B cell (primary cell): Measurements from ENCODE around the gene PLIN5. TPM values are rescaled to one million over a fixed set of nuclear protein-coding genes. Genes with fewer than 3 reads are reported as not detected.

Experiments used
- ATAC-seq: fragments of 200-7000 bp; cut with Tn5 transposase; one replicate; pipeline ENCODE4 v1.10.0; 2021; ENCODE audit warnings: low read depth, mild to moderate bottlenecking, moderate number of reproducible peaks, moderate library complexity
- CTCF ChIA-PET: fragments of 350-600 bp; sonication (Branson Sonifier 250); formaldehyde crosslinking; loops from one replicate; lab custom pipeline; 2021; ENCODE audit warnings: antibody characterized with exemption, inconsistent platforms; lab: Charles Lee
- POLR2A ChIA-PET: fragments of 350-600 bp; sonication (Branson Sonifier 250); formaldehyde crosslinking; loops from one replicate; lab custom pipeline; 2021; ENCODE audit warnings: antibody characterized with exemption; lab: Charles Lee
- DNase-seq: peaks from one replicate; pipeline ENCODE4 v3.0.0; 2013
- H2AFZ ChIP-seq: 2 replicates; pipeline ENCODE4 v1.6.1; 2012; ENCODE audit warnings: mild to moderate bottlenecking, low read depth, low read length; ENCODE audit not compliant: insufficient read depth, poor library complexity, severe bottlenecking
- H3K27ac ChIP-seq, 2 donors: 1 replicate in 1 of 2; 2 replicates in 1 of 2; pipeline ENCODE4 v1.5.1; 2012 to 2013; ENCODE audit warnings: low read length in 2 of 2, mild to moderate bottlenecking in 2 of 2, moderate library complexity in 1 of 2
- H3K27me3 ChIP-seq, 4 experiments: fragments of 200-600 bp in 1 of 4; sonication (generic) in 1 of 4; replicated peaks in 1 of 4; 1 replicate in 2 of 4; 2 replicates in 2 of 4; pipeline versions ENCODE4 v1.6.1 to v1.7.0; 2013 to 2016; ENCODE audit warnings: low read length in 3 of 4, mild to moderate bottlenecking in 2 of 4, mixed read lengths in 1 of 4, moderate library complexity in 1 of 4; ENCODE audit not compliant: insufficient read depth in 4 of 4, control insufficient read depth in 3 of 4; ENCODE audit errors: control extremely low read depth in 1 of 4
- H3K36me3 ChIP-seq, 2 experiments: replicated peaks in 1 of 2; 1 replicate in 1 of 2; 2 replicates in 1 of 2; pipeline versions ENCODE4 v1.6.1 to v1.7.1; 2013; ENCODE audit warnings: low read length in 1 of 2; ENCODE audit not compliant: insufficient read depth in 2 of 2, control insufficient read depth in 1 of 2; ENCODE audit errors: control extremely low read depth in 1 of 2, extremely low read depth in 1 of 2
- H3K4me1 ChIP-seq, 2 donors: fragments of 200-600 bp in 1 of 2; sonication (generic) in 1 of 2; 1 replicate in 1 of 2; 2 replicates in 1 of 2; pipeline versions ENCODE4 v1.5.1 to v1.6.1; 2013 to 2017; ENCODE audit warnings: low read length in 2 of 2; ENCODE audit not compliant: control insufficient read depth in 2 of 2, insufficient read depth in 2 of 2
- H3K4me2 ChIP-seq: replicated peaks from 2 replicates; pipeline ENCODE3; 2012; ENCODE audit warnings: mild to moderate bottlenecking, low read depth, low read length; ENCODE audit not compliant: poor library complexity, severe bottlenecking
- H3K4me3 ChIP-seq, 5 experiments: fragments of 200-600 bp in 1 of 5; sonication (generic) in 1 of 5; 1 replicate in 3 of 5; 2 replicates in 2 of 5; pipeline versions ENCODE4 v1.5.1 to v1.7.0; 2011 to 2016; ENCODE audit warnings: low read length in 4 of 5, mild to moderate bottlenecking in 4 of 5, low read depth in 2 of 5, control low read depth in 1 of 5, moderate library complexity in 1 of 5; ENCODE audit not compliant: insufficient read depth in 1 of 5; ENCODE audit errors: control extremely low read depth in 1 of 5, extremely low read depth in 1 of 5
- H3K79me2 ChIP-seq: fragments of 200-600 bp; sonication (generic); one replicate; pipeline ENCODE4 v1.6.0; 2016; ENCODE audit warnings: low read length; ENCODE audit not compliant: control insufficient read depth, insufficient read depth
- H3K9ac ChIP-seq: fragments of 200-600 bp; sonication (generic); 2 replicates; pipeline ENCODE4 v1.6.1; 2017; ENCODE audit warnings: mild to moderate bottlenecking, low read length, moderate library complexity
- H3K9me3 ChIP-seq, 3 donors: one replicate each; pipeline versions ENCODE4 v1.6.1 to v1.7.1; 2013; ENCODE audit warnings: low read length in 2 of 3; ENCODE audit not compliant: control insufficient read depth in 2 of 3, insufficient read depth in 1 of 3; ENCODE audit errors: control extremely low read depth in 1 of 3
- H4K20me1 ChIP-seq: 2 replicates; pipeline ENCODE4 v1.6.0; 2012; ENCODE audit warnings: mild to moderate bottlenecking, low read length; ENCODE audit not compliant: insufficient read depth, control insufficient read depth, poor library complexity, severe bottlenecking
- H3K27ac Mint-ChIP-seq: one replicate; pipeline ENCODE4 v1.8.0; 2021; ENCODE audit warnings: mixed read lengths
- H3K27me3 Mint-ChIP-seq: one replicate; pipeline ENCODE4 v1.8.0; 2021; ENCODE audit warnings: mixed read lengths
- H3K4me1 Mint-ChIP-seq: one replicate; pipeline ENCODE4 v1.8.0; 2021; ENCODE audit warnings: mixed read lengths
- H3K4me3 Mint-ChIP-seq: one replicate; pipeline ENCODE4 v1.8.0; 2021; ENCODE audit warnings: mixed read lengths
- H3K9me3 Mint-ChIP-seq: one replicate; pipeline ENCODE4 v1.8.0; 2022; ENCODE audit warnings: mixed read lengths; ENCODE audit not compliant: insufficient read depth
- CTCF ChIP-seq: fragments of 200-600 bp; IDR thresholded peaks from one replicate; pipeline ENCODE4 v1.8.0; 2022; ENCODE audit warnings: antibody characterized with exemption, mild to moderate bottlenecking
- EZH2 ChIP-seq: IDR thresholded peaks from 2 replicates; pipeline ENCODE4 v1.6.1; 2012; ENCODE audit warnings: borderline replicate concordance, low read depth, mild to moderate bottlenecking, moderate library complexity, low read length; ENCODE audit not compliant: insufficient read depth, poor library complexity, severe bottlenecking
- WGBS: methylation state at CpG from one replicate; pipeline ENCODE4 v1.1.5; 2013; ENCODE audit warnings: missing lambda C conversion rate; ENCODE audit not compliant: insufficient coverage; 5-methylcytosine and 5-hydroxymethylcytosine counted together
- intact Hi-C: fragments of 100-400 bp; cut with micrococcal nuclease; formaldehyde crosslinking; loops from one replicate; pipeline ENCODE4 v1.10.0; 2022
- polyA plus RNA-seq: library from polyadenylated mRNA; depleted of rRNA; stranded (reverse); fragments of >200 nt; gene quantifications from 2 replicates; pipeline ENCODE4 v1.2.3, GENCODE V29; 2012
- total RNA-seq, 2 donors: library from RNA; stranded (reverse); fragments of 120-200 nt in 1 of 2; gene quantifications; 1 replicate in 1 of 2; 2 replicates in 1 of 2; pipeline versions ENCODE4 v1.2.3 to v1.2.4, GENCODE V29; 2013 to 2022

PLIN5 gene
- total and polyA plus RNA-seq, 2 donors (not counting 1 experiment from before 2014, with no cell fraction given): 0.15 to 0.27 TPM

GRCh38 chr19:4511300-4512054, 23.5 kb downstream of the PLIN5 start:
- no peaks in the 10 kb centered on the region for H3K9me3 Mint-ChIP-seq
- TF ChIP-seq EZH2: no peak
- no peak for TF ChIP-seq CTCF
- ChIA-PET POLR2A (no interaction called here), CTCF (no interaction called here)
- no peak overlapping the region for H3K27ac ChIP-seq
- no peaks in the 10 kb centered on the region for H3K4me1 ChIP-seq
- WGBS: 87% methylated on average over 27 of the region's 27 CpGs
- no peak for DNase-seq
- no peak overlapping the region for H2AFZ ChIP-seq
- H3K79me2 ChIP-seq: no peaks in the 10 kb centered on the region
- H3K4me3 ChIP-seq: no peak overlapping the region
- no peaks in the 10 kb centered on the region for H3K27me3 Mint-ChIP-seq
- peaks cover 0 to 1% (median 0%) of the 10 kb centered on the region in 4 experiments for H3K27me3 ChIP-seq
- no peaks in the 10 kb centered on the region for H3K4me1 Mint-ChIP-seq
- H3K36me3 ChIP-seq: no peaks in the 10 kb centered on the region
- no peaks in the 10 kb centered on the region for H4K20me1 ChIP-seq
- intact Hi-C loops: no loop called here
- H3K9me3 ChIP-seq: peaks cover 0 to 13% (median 0%) of the 10 kb centered on the region in 3 donors
- ATAC-seq: no peak
- no peak overlapping the region for H3K4me2 ChIP-seq
- no peak overlapping the region for H3K27ac Mint-ChIP-seq
- H3K9ac ChIP-seq: no peak overlapping the region
- H3K4me3 Mint-ChIP-seq: no peak overlapping the region

- intact Hi-C loops: no loop called here
- Histone ChIP-seq H3K79me2 (no peaks in the 10 kb centered on the region), H2AFZ (no peak overlapping the region), H3K27ac (no peak overlapping the region), H4K20me1 (no peaks in the 10 kb centered on the region), H3K4me3 (no peak overlapping the region), H3K27me3 (no peaks in the 10 kb centered on the region), H3K4me2 (no peak overlapping the region), H3K36me3 (no peaks in the 10 kb centered on the region), H3K9ac (no peak overlapping the region), H3K4me1 (no peaks in the 10 kb centered on the region), H3K9me3 (peaks cover 0 to 13% (median 0%) of the 10 kb centered on the region in 3 donors)
- 89% methylated on average over 37 of the region's 37 CpGs for WGBS
- POLR2A ChIA-PET: no interaction called here
- no peaks in the 10 kb centered on the region for H3K9me3 Mint-ChIP-seq
- no peak overlapping the region for H3K27ac Mint-ChIP-seq
- no peak overlapping the region for H3K4me3 Mint-ChIP-seq
- CTCF ChIA-PET: no interaction called here
- no peaks in the 10 kb centered on the region for H3K4me1 Mint-ChIP-seq
- no peak for ATAC-seq
- no peaks in the 10 kb centered on the region for H3K27me3 Mint-ChIP-seq
- TF ChIP-seq CTCF: no peak
- TF ChIP-seq EZH2: no peak
- no peak for DNase-seq
Measured at GRCh38 chr19:4510435-4511255, 24.4 kb downstream of the PLIN5 start.
